HFFc6 (cell line): ENCODE data around the gene ARHGDIG. TPM values are rescaled to one million over a fixed set of nuclear protein-coding genes. Genes with fewer than 3 reads are reported as not detected.

ENCODE experiments used
- DNase-seq: peaks from one replicate; pipeline ENCODE4 v3.0.0-alpha.2; 2018
- H3K27ac Mint-ChIP-seq: 2 replicates; pipeline ENCODE4 v1.8.0; 2020; ENCODE audit warnings: mild to moderate bottlenecking, mixed read lengths
- H3K27me3 Mint-ChIP-seq: 2 replicates; pipeline ENCODE4 v1.8.0; 2021; ENCODE audit warnings: mild to moderate bottlenecking, moderate library complexity, mixed read lengths; ENCODE audit not compliant: insufficient read depth
- H3K36me3 Mint-ChIP-seq: 2 replicates; pipeline ENCODE4 v1.8.0; 2021; ENCODE audit warnings: low read depth, mixed read lengths
- H3K4me1 Mint-ChIP-seq: 2 replicates; pipeline ENCODE4 v1.8.0; 2020; ENCODE audit warnings: low read depth, mixed read lengths
- H3K4me3 Mint-ChIP-seq: 2 replicates; pipeline ENCODE4 v1.8.0; 2020; ENCODE audit warnings: mild to moderate bottlenecking, moderate library complexity, mixed read lengths
- H3K9me3 Mint-ChIP-seq: 2 replicates; pipeline ENCODE4 v1.8.0; 2020; ENCODE audit warnings: mild to moderate bottlenecking, mixed read lengths
- total RNA-seq, 6 experiments: library from RNA; stranded (reverse); fragmentation: NEBNext Ultra II Directional; extraction: Animal tissue kit (Norgen Biotek cat#: 25700); gene quantifications; 2 replicates in 1 of 6; 3 replicates in 5 of 6; pipeline ENCODE4 v1.2.3, GENCODE V29; 2021
- TF ChIP-seq, protein P1 (sequence below): fragments of 200-600 bp; sonication (generic); IDR thresholded peaks from 2 replicates; pipeline ENCODE4 v1.5.0; 2021; ENCODE audit warnings: antibody characterized with exemption, mild to moderate bottlenecking

Gene ARHGDIG
- total RNA-seq, 6 experiments from 2014 or later: not detected

DNA sequence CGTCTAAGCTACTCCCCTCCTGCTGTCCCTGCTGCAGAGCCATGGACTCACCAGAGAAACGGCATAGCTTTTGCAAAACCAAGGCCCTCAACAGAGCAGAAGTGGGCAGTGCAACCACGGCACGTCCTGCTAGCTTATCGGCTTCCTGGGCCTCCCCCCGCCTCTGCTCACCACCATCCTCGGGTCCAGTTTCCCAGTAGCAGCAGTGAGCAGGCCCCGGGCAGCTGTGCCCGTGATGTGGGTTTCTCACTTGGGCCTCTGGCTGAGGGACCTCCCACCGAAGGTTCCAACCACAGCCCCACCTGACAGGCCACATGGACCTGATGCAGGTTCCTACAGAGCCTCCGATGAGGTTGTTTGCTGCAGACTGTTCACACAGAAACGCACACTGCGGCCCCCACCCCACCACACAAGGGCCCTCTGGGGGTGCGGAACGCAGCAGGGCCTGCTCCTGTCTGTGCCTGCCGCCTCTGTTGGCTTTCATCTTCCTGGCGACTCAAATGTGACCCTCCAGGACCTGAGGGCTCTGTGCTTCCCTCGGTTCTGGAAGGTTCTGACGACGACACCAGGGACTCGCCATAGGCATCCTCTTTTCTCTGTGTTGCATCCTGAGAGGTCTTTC, 27.4 kb downstream of the ARHGDIG start:
- H3K4me1 Mint-ChIP-seq: no peaks in the 10 kb centered on the region
- H3K4me3 Mint-ChIP-seq: no peak overlapping the region
- no peaks in the 10 kb centered on the region for H3K36me3 Mint-ChIP-seq
- DNase-seq: no peak
- TF ChIP-seq, protein P1, sequence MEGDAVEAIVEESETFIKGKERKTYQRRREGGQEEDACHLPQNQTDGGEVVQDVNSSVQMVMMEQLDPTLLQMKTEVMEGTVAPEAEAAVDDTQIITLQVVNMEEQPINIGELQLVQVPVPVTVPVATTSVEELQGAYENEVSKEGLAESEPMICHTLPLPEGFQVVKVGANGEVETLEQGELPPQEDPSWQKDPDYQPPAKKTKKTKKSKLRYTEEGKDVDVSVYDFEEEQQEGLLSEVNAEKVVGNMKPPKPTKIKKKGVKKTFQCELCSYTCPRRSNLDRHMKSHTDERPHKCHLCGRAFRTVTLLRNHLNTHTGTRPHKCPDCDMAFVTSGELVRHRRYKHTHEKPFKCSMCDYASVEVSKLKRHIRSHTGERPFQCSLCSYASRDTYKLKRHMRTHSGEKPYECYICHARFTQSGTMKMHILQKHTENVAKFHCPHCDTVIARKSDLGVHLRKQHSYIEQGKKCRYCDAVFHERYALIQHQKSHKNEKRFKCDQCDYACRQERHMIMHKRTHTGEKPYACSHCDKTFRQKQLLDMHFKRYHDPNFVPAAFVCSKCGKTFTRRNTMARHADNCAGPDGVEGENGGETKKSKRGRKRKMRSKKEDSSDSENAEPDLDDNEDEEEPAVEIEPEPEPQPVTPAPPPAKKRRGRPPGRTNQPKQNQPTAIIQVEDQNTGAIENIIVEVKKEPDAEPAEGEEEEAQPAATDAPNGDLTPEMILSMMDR: no peak
- no peaks in the 10 kb centered on the region for H3K9me3 Mint-ChIP-seq
- H3K27me3 Mint-ChIP-seq: no peaks in the 10 kb centered on the region; the same call in 1 of the 2 replicates
- H3K27ac Mint-ChIP-seq: no peak overlapping the region

DNA sequence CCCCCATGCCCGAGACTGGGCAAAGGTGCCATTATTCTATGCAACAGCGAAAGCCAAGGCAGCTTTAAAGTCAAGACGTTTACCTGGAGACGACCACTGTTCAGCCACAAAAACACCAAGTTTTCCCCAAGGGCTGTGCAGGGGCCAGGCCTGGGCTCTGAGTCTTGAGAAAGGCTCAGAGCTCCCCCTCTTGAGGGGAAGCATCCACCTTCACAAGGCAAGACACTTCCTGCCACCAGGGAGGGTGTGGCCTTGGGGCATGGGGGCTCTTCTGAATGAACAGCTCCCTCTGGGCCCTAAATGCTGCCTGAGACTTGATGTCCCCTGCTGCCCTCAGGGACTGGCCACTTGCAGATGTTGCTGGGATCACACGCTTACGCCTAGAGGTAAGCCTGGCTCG, 29.1 kb downstream of the ARHGDIG start:
- Mint-ChIP-seq H3K27me3 (no peaks in the 10 kb centered on the region; the same call in 1 of the 2 replicates), H3K4me1 (no peaks in the 10 kb centered on the region), H3K9me3 (no peaks in the 10 kb centered on the region), H3K27ac (no peak overlapping the region), H3K4me3 (no peak overlapping the region), H3K36me3 (no peaks in the 10 kb centered on the region)
- TF ChIP-seq, protein P1: no peak
- DNase-seq: no peak

DNA sequence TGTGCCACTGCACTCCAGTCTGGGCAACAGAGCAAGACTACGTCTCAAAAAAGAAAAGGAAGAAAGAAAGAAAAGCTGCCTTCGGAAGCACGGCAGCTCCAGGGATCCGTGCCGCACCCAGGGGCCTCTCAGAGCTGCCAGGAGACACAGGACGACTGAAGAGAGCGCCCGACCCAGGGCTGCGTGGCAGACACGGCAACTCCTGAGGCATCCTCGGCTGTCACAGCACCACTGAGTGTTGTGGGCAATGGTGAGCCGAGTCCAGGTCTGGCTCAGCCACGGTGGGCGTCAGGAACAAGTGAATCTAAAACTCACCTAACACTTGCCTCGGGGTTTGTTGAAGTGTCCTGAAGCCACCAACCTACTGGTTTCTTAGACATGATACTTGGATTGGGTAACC, 31.3 kb downstream of the ARHGDIG start:
- H3K4me1 Mint-ChIP-seq: no peaks in the 10 kb centered on the region
- H3K9me3 Mint-ChIP-seq: no peaks in the 10 kb centered on the region
- H3K27me3 Mint-ChIP-seq: no peaks in the 10 kb centered on the region
- no peak overlapping the region for H3K4me3 Mint-ChIP-seq
- H3K27ac Mint-ChIP-seq: no peak overlapping the region
- H3K36me3 Mint-ChIP-seq: no peaks in the 10 kb centered on the region
- TF ChIP-seq, protein P1: no peak
- DNase-seq: no peak

DNA sequence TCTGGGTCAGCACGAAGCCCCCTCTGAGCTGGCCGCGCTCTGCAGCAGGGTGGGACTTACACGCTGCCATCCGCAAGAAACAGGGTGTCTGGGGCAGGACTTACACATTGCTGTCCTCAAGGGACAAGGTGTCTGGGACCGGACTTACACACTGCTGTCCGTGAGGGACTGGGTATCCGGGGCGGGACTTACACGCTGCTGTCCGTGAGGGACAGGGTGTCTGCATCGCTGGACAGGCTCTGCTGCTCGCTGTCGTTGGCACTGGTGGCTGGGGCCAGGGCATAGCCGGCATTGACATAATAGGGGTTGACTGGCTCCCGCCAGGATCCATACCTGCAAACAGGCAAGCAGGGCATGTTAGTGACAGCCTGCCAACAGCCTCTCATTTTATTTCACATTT, 34.0 kb downstream of the ARHGDIG start:
- H3K9me3 Mint-ChIP-seq: no peaks in the 10 kb centered on the region
- H3K4me3 Mint-ChIP-seq: no peak overlapping the region
- TF ChIP-seq, protein P1: no peak
- no peaks in the 10 kb centered on the region for H3K4me1 Mint-ChIP-seq
- no peak for DNase-seq
- no peak overlapping the region for H3K27ac Mint-ChIP-seq
- 0 out of 2 replicates have a peak, but pooled peaks cover 6% of the 10 kb centered on the region for H3K36me3 Mint-ChIP-seq
- peaks cover 2% of the 10 kb centered on the region for H3K27me3 Mint-ChIP-seq

DNA sequence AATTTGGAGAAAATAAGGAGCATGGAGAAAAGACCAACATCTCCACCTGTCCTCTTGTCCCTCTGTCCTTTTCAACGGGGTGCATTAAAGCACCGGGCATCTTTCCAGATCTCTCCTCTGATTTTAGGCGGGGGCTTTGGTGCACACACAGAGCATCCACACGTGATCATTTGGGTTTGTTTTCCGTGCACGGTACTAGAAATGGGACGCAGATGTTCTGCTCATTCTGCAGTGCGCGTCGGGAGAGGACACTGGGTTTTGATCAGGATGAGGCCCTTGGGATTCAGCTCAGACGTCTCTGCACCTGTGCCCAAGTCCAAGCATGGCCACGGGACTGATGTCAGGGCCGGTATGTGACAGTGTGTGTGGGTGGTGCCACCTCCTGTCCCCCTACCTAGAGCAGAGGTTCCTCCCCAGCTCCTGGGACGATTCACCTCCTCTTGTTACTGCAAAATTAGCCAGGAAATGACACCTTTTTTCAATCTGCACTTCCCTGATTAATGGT, 34.5 kb downstream of the ARHGDIG start:
- H3K4me3 Mint-ChIP-seq: no peak overlapping the region
- no peaks in the 10 kb centered on the region for H3K4me1 Mint-ChIP-seq
- H3K36me3 Mint-ChIP-seq: 0 out of 2 replicates have a peak, but pooled peaks cover 6% of the 10 kb centered on the region
- TF ChIP-seq, protein P1: no peak
- no peak overlapping the region for H3K27ac Mint-ChIP-seq
- H3K27me3 Mint-ChIP-seq: peaks cover 2% of the 10 kb centered on the region
- no peak for DNase-seq
- H3K9me3 Mint-ChIP-seq: no peaks in the 10 kb centered on the region
